ENCODE measurements around the gene SLC25A21.

DNA sequence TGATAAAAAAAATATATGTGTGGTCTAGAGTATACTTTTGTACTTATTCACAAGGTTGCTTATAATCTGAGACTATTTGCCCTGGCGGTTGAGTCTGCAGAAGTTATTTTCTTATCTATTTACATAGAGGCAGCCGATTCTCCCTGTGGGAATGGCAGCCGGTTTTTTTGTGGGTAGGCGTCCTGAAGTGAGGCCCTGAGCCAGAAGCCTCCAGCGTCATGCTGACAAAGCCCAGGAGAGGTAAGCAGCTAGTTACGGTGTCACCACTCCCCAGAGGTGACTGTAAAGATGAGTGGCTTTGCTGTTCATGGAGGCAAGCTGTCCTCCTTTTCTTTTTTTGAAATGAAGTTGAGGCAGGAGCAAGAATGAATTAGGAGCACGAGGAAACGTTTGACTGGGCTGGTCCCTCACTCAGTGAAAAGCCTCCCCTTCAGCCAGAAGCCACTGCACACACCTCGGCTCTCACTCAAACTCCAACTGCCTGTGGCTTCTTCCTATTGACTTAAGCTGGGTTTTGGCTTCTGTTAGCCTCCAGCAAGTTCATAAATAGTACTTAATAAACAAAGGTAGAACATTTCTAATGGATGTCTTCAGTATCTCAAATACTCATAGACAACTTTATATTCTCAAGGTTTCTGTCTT lies 489.2 kb downstream of the SLC25A21 start:
- TF ChIP-seq SIN3A (IDR thresholded peaks at IDR 0.05; ENCODE audit: borderline replicate concordance, insufficient read depth, low read length) = no peak
- TF ChIP-seq, protein P1, sequence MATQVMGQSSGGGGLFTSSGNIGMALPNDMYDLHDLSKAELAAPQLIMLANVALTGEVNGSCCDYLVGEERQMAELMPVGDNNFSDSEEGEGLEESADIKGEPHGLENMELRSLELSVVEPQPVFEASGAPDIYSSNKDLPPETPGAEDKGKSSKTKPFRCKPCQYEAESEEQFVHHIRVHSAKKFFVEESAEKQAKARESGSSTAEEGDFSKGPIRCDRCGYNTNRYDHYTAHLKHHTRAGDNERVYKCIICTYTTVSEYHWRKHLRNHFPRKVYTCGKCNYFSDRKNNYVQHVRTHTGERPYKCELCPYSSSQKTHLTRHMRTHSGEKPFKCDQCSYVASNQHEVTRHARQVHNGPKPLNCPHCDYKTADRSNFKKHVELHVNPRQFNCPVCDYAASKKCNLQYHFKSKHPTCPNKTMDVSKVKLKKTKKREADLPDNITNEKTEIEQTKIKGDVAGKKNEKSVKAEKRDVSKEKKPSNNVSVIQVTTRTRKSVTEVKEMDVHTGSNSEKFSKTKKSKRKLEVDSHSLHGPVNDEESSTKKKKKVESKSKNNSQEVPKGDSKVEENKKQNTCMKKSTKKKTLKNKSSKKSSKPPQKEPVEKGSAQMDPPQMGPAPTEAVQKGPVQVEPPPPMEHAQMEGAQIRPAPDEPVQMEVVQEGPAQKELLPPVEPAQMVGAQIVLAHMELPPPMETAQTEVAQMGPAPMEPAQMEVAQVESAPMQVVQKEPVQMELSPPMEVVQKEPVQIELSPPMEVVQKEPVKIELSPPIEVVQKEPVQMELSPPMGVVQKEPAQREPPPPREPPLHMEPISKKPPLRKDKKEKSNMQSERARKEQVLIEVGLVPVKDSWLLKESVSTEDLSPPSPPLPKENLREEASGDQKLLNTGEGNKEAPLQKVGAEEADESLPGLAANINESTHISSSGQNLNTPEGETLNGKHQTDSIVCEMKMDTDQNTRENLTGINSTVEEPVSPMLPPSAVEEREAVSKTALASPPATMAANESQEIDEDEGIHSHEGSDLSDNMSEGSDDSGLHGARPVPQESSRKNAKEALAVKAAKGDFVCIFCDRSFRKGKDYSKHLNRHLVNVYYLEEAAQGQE (IDR thresholded peaks at IDR 0.05; ENCODE audit: insufficient read depth in 1 of 2, low read depth in 2 of 2, low read length in 2 of 2) = no peak
